HEK293 (cell line): ENCODE data around the gene ANAPC10.

Source experiments
- CTCF ChIA-PET: fragments of 350-600 bp; formaldehyde crosslinking; extraction: SDS; loops from one replicate; lab custom pipeline; 2021; ENCODE audit warnings: antibody characterized with exemption; lab: Yijun Ruan, JAX
- POLR2A ChIA-PET: fragments of 300-600 bp; formaldehyde crosslinking; extraction: SDS; loops from one replicate; lab custom pipeline; 2020; ENCODE audit warnings: antibody characterized with exemption, inconsistent platforms; lab: Yijun Ruan, JAX
- H3K27ac ChIP-seq: fragments of 200-500 bp; sonication (Bioruptor generic); 2 replicates; pipeline ENCODE4 v1.5.1; 2014; ENCODE audit warnings: low read depth, low read length, control low read depth, inconsistent platforms; ENCODE audit errors: extremely low read depth
- H3K36me3 ChIP-seq, 2 experiments: fragments of 200-500 bp in 1 of 2; sonication (Bioruptor generic) in 1 of 2; 1 replicate in 1 of 2; 2 replicates in 1 of 2; pipeline ENCODE4 v1.5.1; 2014 to 2017; ENCODE audit warnings: inconsistent platforms in 2 of 2, low read length in 2 of 2; ENCODE audit not compliant: control insufficient read depth in 2 of 2, insufficient read depth in 1 of 2
- H3K4me1 ChIP-seq: fragments of 200-500 bp; sonication (Bioruptor generic); 2 replicates; pipeline ENCODE4 v1.5.1; 2014; ENCODE audit warnings: mild to moderate bottlenecking, low read length, inconsistent platforms; ENCODE audit not compliant: control insufficient read depth, insufficient read depth
- H3K4me3 ChIP-seq: 2 replicates; pipeline ENCODE4 v1.5.1; 2011; ENCODE audit warnings: low read depth, mild to moderate bottlenecking, control low read depth, low read length, moderate library complexity
- H3K9me3 ChIP-seq: fragments of 200-500 bp; sonication (Bioruptor generic); 2 replicates; pipeline ENCODE4 v1.5.1; 2014; ENCODE audit warnings: low read depth, low read length, inconsistent platforms; ENCODE audit not compliant: control insufficient read depth, insufficient read depth
- OSR2 ChIP-seq: fragments of 450-650 bp; formaldehyde crosslinking; IDR thresholded peaks from 2 replicates; pipeline ENCODE4 v1.5.1; 2016; ENCODE audit warnings: missing biosample characterization, missing genetic modification characterization
- PBX3 ChIP-seq: sonication (generic); formaldehyde crosslinking; IDR thresholded peaks from 2 replicates; pipeline ENCODE4 v1.8.1; 2022; ENCODE audit warnings: mild to moderate bottlenecking, moderate library complexity, missing genetic modification reagents
- PRDM4 ChIP-seq: fragments of 450-650 bp; formaldehyde crosslinking; IDR thresholded peaks from 2 replicates; pipeline ENCODE4 v1.5.1; 2017; ENCODE audit warnings: missing biosample characterization, missing genetic modification characterization
- SP2 ChIP-seq: fragments of 450-650 bp; formaldehyde crosslinking; IDR thresholded peaks from 2 replicates; pipeline ENCODE4 v1.5.1; 2016; ENCODE audit warnings: missing biosample characterization, missing genetic modification characterization
- YY2 ChIP-seq: fragments of 450-650 bp; formaldehyde crosslinking; IDR thresholded peaks from 2 replicates; pipeline ENCODE4 v1.5.1; 2016; ENCODE audit warnings: missing biosample characterization, missing genetic modification characterization
- ZEB2 ChIP-seq: fragments of 450-650 bp; formaldehyde crosslinking; IDR thresholded peaks from 2 replicates; pipeline ENCODE4 v1.5.1; 2016; ENCODE audit warnings: missing biosample characterization, missing genetic modification characterization
- ZFHX2 ChIP-seq: fragments of 450-650 bp; formaldehyde crosslinking; conservative IDR thresholded peaks from 2 replicates; pipeline ENCODE4 v1.5.1; 2016; ENCODE audit warnings: missing biosample characterization, missing genetic modification characterization
- ZNF112 ChIP-seq: fragments of 450-650 bp; formaldehyde crosslinking; IDR thresholded peaks from 2 replicates; pipeline ENCODE4 v1.5.0; 2017; ENCODE audit warnings: missing biosample characterization, missing genetic modification characterization
- ZNF221 ChIP-seq: fragments of 450-650 bp; formaldehyde crosslinking; IDR thresholded peaks from 2 replicates; pipeline ENCODE4 v1.5.1; 2017; ENCODE audit warnings: missing biosample characterization, missing genetic modification characterization, borderline replicate concordance
- ZNF366 ChIP-seq: fragments of 450-650 bp; formaldehyde crosslinking; conservative IDR thresholded peaks from 2 replicates; pipeline ENCODE4 v1.5.1; 2016; ENCODE audit warnings: missing biosample characterization, missing genetic modification characterization
- ZNF37A ChIP-seq: fragments of 450-650 bp; IDR thresholded peaks from 2 replicates; pipeline ENCODE4 v1.5.1; 2018; ENCODE audit warnings: missing biosample characterization, missing genetic modification characterization
- ZNF433 ChIP-seq: fragments of 450-650 bp; formaldehyde crosslinking; IDR thresholded peaks from 2 replicates; pipeline ENCODE4 v1.5.1; 2016; ENCODE audit warnings: missing biosample characterization, missing genetic modification characterization, low read depth
- ZNF473 ChIP-seq: fragments of 450-650 bp; formaldehyde crosslinking; IDR thresholded peaks from 2 replicates; pipeline ENCODE4 v1.5.1; 2017; ENCODE audit warnings: missing biosample characterization, missing genetic modification characterization
- ZNF501 ChIP-seq: fragments of 450-650 bp; formaldehyde crosslinking; IDR thresholded peaks from 2 replicates; pipeline ENCODE4 v1.5.1; 2016; ENCODE audit warnings: missing biosample characterization, missing genetic modification characterization
- ZNF560 ChIP-seq: fragments of 450-650 bp; formaldehyde crosslinking; IDR thresholded peaks from 2 replicates; pipeline ENCODE4 v1.5.1; 2017; ENCODE audit warnings: missing biosample characterization, missing genetic modification characterization, borderline replicate concordance
- ZNF624 ChIP-seq: fragments of 450-650 bp; formaldehyde crosslinking; IDR thresholded peaks from 2 replicates; pipeline ENCODE4 v1.5.1; 2017; ENCODE audit warnings: missing biosample characterization, missing genetic modification characterization
- ZNF830 ChIP-seq: fragments of 450-650 bp; IDR thresholded peaks from 2 replicates; pipeline ENCODE4 v1.5.0; 2018; ENCODE audit warnings: missing biosample characterization, missing genetic modification characterization, low read depth, mild to moderate bottlenecking, moderate library complexity
- TF ChIP-seq, protein P1 (sequence below): fragments of 450-650 bp; formaldehyde crosslinking; IDR thresholded peaks from 2 replicates; pipeline ENCODE4 v1.5.1; 2016; ENCODE audit warnings: missing biosample characterization, missing genetic modification characterization
- TF ChIP-seq, protein P2 (sequence below): fragments of 450-650 bp; formaldehyde crosslinking; IDR thresholded peaks from 2 replicates; pipeline ENCODE4 v1.5.1; 2016; ENCODE audit warnings: missing biosample characterization, missing genetic modification characterization

Gene ANAPC10

DNA sequence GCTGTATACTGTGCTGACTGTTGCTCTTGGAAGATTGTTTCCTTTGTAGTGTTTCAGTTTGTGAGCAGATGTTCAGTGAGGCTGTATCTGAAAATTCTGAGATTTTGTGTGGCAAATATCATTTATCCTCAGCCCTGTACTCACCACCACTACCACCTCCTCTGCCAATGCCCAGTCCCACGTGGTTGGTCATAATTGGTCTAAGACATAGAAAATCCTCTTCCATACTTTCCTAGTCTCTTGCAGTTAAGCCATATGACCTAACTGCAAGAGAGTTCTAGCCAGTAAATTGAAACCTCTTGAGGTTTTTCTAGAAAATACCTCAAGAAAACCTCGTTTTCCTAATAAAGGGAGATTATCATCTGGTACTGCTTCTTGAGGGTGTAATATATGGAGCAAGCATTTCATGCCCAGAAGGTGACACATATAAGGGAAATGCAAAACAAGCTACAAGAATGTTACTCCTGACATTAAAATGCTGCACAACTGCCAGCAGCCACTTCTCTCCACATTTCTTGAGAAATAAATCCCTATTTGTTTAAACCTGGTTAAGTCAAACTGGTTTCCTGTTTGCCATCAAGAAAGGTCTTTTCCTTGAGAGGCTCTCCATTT, 32.9 kb upstream of the ANAPC10 start (continued):
- TF ChIP-seq SP2 (tag by site-specific recombination) (no peak), ZNF221 (tag by site-specific recombination) (no peak)
- TF ChIP-seq, all 188 proteins: peak for 0

GRCh38 chr4:145130130-145130529, 32.1 kb upstream of the ANAPC10 start:
- Histone ChIP-seq H3K4me1 (no peaks in the 10 kb centered on the region), H3K36me3 (peaks cover 0 to 63% of the 10 kb centered on the region in 2 experiments; a peak in 2 of 3 replicates), H3K4me3 (no peak overlapping the region), H3K9me3 (no peaks in the 10 kb centered on the region), H3K27ac (no peak overlapping the region)
- ChIA-PET CTCF (no interaction called here), POLR2A (no interaction called here)
- TF ChIP-seq ZNF37A: no peak
- TF ChIP-seq ZNF560 (tag by site-specific recombination): no peak

DNA sequence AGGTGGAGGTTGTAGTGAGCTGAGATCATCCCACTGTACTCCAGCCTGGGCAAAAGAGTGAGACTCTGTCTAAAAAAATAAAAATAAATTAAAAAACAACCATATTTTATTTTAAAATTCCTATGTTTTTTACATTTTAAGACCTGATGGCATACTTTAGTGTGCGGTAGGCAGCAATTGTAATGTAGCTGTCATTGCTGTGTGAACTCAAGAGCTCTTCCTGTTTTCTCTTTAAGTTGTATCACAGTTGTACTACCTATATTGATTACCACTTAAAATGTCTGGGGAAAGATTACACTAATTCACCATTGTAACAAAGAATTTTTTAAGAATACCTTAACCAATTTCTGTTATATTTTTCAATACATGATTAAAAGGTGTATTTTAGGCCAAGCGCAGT, 27.4 kb upstream of the ANAPC10 start:
- TF ChIP-seq ZNF433 (tag by site-specific recombination): no peak
- TF ChIP-seq ZEB2 (tag by site-specific recombination): no peak
- no peak for TF ChIP-seq ZNF112 (tag by site-specific recombination)
- no peak for TF ChIP-seq ZNF366 (tag by site-specific recombination)
- no peak for TF ChIP-seq ZNF473 (tag by site-specific recombination)
- TF ChIP-seq, all 188 proteins: peak for 0
- Histone ChIP-seq H3K4me1 (no peaks in the 10 kb centered on the region), H3K4me3 (no peak overlapping the region), H3K36me3 (peaks cover 13 to 85% of the 10 kb centered on the region in 2 experiments), H3K27ac (no peak overlapping the region), H3K9me3 (no peaks in the 10 kb centered on the region)
- ChIA-PET CTCF (no interaction called here), POLR2A (no interaction called here)

- POLR2A ChIA-PET: no interaction called here
- Histone ChIP-seq H3K9me3 (no peaks in the 10 kb centered on the region), H3K27ac (no peak overlapping the region), H3K36me3 (peaks cover 37 to 84% of the 10 kb centered on the region in 2 experiments), H3K4me3 (no peak overlapping the region), H3K4me1 (no peaks in the 10 kb centered on the region)
- TF ChIP-seq, protein P1, sequence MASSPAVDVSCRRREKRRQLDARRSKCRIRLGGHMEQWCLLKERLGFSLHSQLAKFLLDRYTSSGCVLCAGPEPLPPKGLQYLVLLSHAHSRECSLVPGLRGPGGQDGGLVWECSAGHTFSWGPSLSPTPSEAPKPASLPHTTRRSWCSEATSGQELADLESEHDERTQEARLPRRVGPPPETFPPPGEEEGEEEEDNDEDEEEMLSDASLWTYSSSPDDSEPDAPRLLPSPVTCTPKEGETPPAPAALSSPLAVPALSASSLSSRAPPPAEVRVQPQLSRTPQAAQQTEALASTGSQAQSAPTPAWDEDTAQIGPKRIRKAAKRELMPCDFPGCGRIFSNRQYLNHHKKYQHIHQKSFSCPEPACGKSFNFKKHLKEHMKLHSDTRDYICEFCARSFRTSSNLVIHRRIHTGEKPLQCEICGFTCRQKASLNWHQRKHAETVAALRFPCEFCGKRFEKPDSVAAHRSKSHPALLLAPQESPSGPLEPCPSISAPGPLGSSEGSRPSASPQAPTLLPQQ (tag by site-specific recombination): no peak
- TF ChIP-seq ZNF624 (tag by site-specific recombination) (no peak), PBX3 (CRISPR knock-in tag) (no peak), OSR2 (no peak), YY2 (tag by site-specific recombination) (no peak)
- CTCF ChIA-PET: no interaction called here
These were observed 10.1 kb upstream of the ANAPC10 start for GRCh38 chr4:145108128-145108527.

DNA sequence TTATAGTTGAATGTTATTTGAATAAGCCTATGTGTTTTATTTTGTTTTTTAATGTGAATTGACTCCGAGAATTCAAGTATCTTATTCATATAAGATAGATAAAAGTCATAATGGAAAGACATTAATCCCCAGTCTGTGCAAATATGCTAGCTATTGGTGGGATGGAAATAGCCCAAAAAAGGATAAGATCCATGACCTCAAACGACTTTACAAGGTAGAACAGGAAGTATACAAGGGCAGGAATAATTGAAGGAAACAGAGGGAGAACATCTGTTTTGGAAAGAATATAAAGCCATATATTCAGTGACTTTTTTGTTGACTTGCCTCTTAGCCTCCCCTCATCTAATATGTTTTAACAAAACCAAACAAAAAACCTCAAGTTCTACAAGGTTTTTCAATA, 9.1 kb upstream of the ANAPC10 start:
- Histone ChIP-seq H3K4me1 (no peaks in the 10 kb centered on the region), H3K27ac (no peak overlapping the region), H3K36me3 (peaks cover 32 to 74% of the 10 kb centered on the region in 2 experiments), H3K4me3 (no peak overlapping the region), H3K9me3 (no peaks in the 10 kb centered on the region)
- ChIA-PET POLR2A (no interaction called here), CTCF (no interaction called here)
- no peak for TF ChIP-seq PRDM4 (tag by site-specific recombination)
- no peak for TF ChIP-seq ZFHX2
- TF ChIP-seq ZNF501 (tag by site-specific recombination): no peak
- no peak for TF ChIP-seq ZNF830 (tag by site-specific recombination)
- TF ChIP-seq, protein P2, sequence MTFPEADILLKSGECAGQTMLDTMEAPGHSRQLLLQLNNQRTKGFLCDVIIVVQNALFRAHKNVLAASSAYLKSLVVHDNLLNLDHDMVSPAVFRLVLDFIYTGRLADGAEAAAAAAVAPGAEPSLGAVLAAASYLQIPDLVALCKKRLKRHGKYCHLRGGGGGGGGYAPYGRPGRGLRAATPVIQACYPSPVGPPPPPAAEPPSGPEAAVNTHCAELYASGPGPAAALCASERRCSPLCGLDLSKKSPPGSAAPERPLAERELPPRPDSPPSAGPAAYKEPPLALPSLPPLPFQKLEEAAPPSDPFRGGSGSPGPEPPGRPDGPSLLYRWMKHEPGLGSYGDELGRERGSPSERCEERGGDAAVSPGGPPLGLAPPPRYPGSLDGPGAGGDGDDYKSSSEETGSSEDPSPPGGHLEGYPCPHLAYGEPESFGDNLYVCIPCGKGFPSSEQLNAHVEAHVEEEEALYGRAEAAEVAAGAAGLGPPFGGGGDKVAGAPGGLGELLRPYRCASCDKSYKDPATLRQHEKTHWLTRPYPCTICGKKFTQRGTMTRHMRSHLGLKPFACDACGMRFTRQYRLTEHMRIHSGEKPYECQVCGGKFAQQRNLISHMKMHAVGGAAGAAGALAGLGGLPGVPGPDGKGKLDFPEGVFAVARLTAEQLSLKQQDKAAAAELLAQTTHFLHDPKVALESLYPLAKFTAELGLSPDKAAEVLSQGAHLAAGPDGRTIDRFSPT (tag by site-specific recombination): no peak
